B cell (primary cell): ENCODE results near the gene PPP1R13B. TPM values are rescaled to one million over a fixed set of nuclear protein-coding genes. Genes with fewer than 3 reads are reported as not detected.

Source experiments
- ATAC-seq: fragments of 200-7000 bp; cut with Tn5 transposase; one replicate; pipeline ENCODE4 v1.10.0; 2021; ENCODE audit warnings: low read depth, mild to moderate bottlenecking, moderate number of reproducible peaks, moderate library complexity
- CTCF ChIA-PET: fragments of 350-600 bp; sonication (Branson Sonifier 250); formaldehyde crosslinking; loops from one replicate; lab custom pipeline; 2021; ENCODE audit warnings: antibody characterized with exemption, inconsistent platforms; lab: Charles Lee
- POLR2A ChIA-PET: fragments of 350-600 bp; sonication (Branson Sonifier 250); formaldehyde crosslinking; loops from one replicate; lab custom pipeline; 2021; ENCODE audit warnings: antibody characterized with exemption; lab: Charles Lee
- DNase-seq: peaks from one replicate; pipeline ENCODE4 v3.0.0; 2013
- H2AFZ ChIP-seq: 2 replicates; pipeline ENCODE4 v1.6.1; 2012; ENCODE audit warnings: mild to moderate bottlenecking, low read depth, low read length; ENCODE audit not compliant: insufficient read depth, poor library complexity, severe bottlenecking
- H3K27ac ChIP-seq, 2 donors: 1 replicate in 1 of 2; 2 replicates in 1 of 2; pipeline ENCODE4 v1.5.1; 2012 to 2013; ENCODE audit warnings: low read length in 2 of 2, mild to moderate bottlenecking in 2 of 2, moderate library complexity in 1 of 2
- H3K27me3 ChIP-seq, 4 experiments: fragments of 200-600 bp in 1 of 4; sonication (generic) in 1 of 4; replicated peaks in 1 of 4; 1 replicate in 2 of 4; 2 replicates in 2 of 4; pipeline versions ENCODE4 v1.6.1 to v1.7.0; 2013 to 2016; ENCODE audit warnings: low read length in 3 of 4, mild to moderate bottlenecking in 2 of 4, mixed read lengths in 1 of 4, moderate library complexity in 1 of 4; ENCODE audit not compliant: insufficient read depth in 4 of 4, control insufficient read depth in 3 of 4; ENCODE audit errors: control extremely low read depth in 1 of 4
- H3K36me3 ChIP-seq, 2 experiments: replicated peaks in 1 of 2; 1 replicate in 1 of 2; 2 replicates in 1 of 2; pipeline versions ENCODE4 v1.6.1 to v1.7.1; 2013; ENCODE audit warnings: low read length in 1 of 2; ENCODE audit not compliant: insufficient read depth in 2 of 2, control insufficient read depth in 1 of 2; ENCODE audit errors: control extremely low read depth in 1 of 2, extremely low read depth in 1 of 2
- H3K4me1 ChIP-seq, 2 donors: fragments of 200-600 bp in 1 of 2; sonication (generic) in 1 of 2; 1 replicate in 1 of 2; 2 replicates in 1 of 2; pipeline versions ENCODE4 v1.5.1 to v1.6.1; 2013 to 2017; ENCODE audit warnings: low read length in 2 of 2; ENCODE audit not compliant: control insufficient read depth in 2 of 2, insufficient read depth in 2 of 2
- H3K4me2 ChIP-seq: replicated peaks from 2 replicates; pipeline ENCODE3; 2012; ENCODE audit warnings: mild to moderate bottlenecking, low read depth, low read length; ENCODE audit not compliant: poor library complexity, severe bottlenecking
- H3K4me3 ChIP-seq, 5 experiments: fragments of 200-600 bp in 1 of 5; sonication (generic) in 1 of 5; 1 replicate in 3 of 5; 2 replicates in 2 of 5; pipeline versions ENCODE4 v1.5.1 to v1.7.0; 2011 to 2016; ENCODE audit warnings: low read length in 4 of 5, mild to moderate bottlenecking in 4 of 5, low read depth in 2 of 5, control low read depth in 1 of 5, moderate library complexity in 1 of 5; ENCODE audit not compliant: insufficient read depth in 1 of 5; ENCODE audit errors: control extremely low read depth in 1 of 5, extremely low read depth in 1 of 5
- H3K79me2 ChIP-seq: fragments of 200-600 bp; sonication (generic); one replicate; pipeline ENCODE4 v1.6.0; 2016; ENCODE audit warnings: low read length; ENCODE audit not compliant: control insufficient read depth, insufficient read depth
- H3K9ac ChIP-seq: fragments of 200-600 bp; sonication (generic); 2 replicates; pipeline ENCODE4 v1.6.1; 2017; ENCODE audit warnings: mild to moderate bottlenecking, low read length, moderate library complexity
- H3K9me3 ChIP-seq, 3 donors: one replicate each; pipeline versions ENCODE4 v1.6.1 to v1.7.1; 2013; ENCODE audit warnings: low read length in 2 of 3; ENCODE audit not compliant: control insufficient read depth in 2 of 3, insufficient read depth in 1 of 3; ENCODE audit errors: control extremely low read depth in 1 of 3
- H4K20me1 ChIP-seq: 2 replicates; pipeline ENCODE4 v1.6.0; 2012; ENCODE audit warnings: mild to moderate bottlenecking, low read length; ENCODE audit not compliant: insufficient read depth, control insufficient read depth, poor library complexity, severe bottlenecking
- H3K27ac Mint-ChIP-seq: one replicate; pipeline ENCODE4 v1.8.0; 2021; ENCODE audit warnings: mixed read lengths
- H3K27me3 Mint-ChIP-seq: one replicate; pipeline ENCODE4 v1.8.0; 2021; ENCODE audit warnings: mixed read lengths
- H3K4me1 Mint-ChIP-seq: one replicate; pipeline ENCODE4 v1.8.0; 2021; ENCODE audit warnings: mixed read lengths
- H3K4me3 Mint-ChIP-seq: one replicate; pipeline ENCODE4 v1.8.0; 2021; ENCODE audit warnings: mixed read lengths
- H3K9me3 Mint-ChIP-seq: one replicate; pipeline ENCODE4 v1.8.0; 2022; ENCODE audit warnings: mixed read lengths; ENCODE audit not compliant: insufficient read depth
- EZH2 ChIP-seq: IDR thresholded peaks from 2 replicates; pipeline ENCODE4 v1.6.1; 2012; ENCODE audit warnings: borderline replicate concordance, low read depth, mild to moderate bottlenecking, moderate library complexity, low read length; ENCODE audit not compliant: insufficient read depth, poor library complexity, severe bottlenecking
- WGBS: methylation state at CpG from one replicate; pipeline ENCODE4 v1.1.5; 2013; ENCODE audit warnings: missing lambda C conversion rate; ENCODE audit not compliant: insufficient coverage; 5-methylcytosine and 5-hydroxymethylcytosine counted together
- intact Hi-C: fragments of 100-400 bp; cut with micrococcal nuclease; formaldehyde crosslinking; loops from one replicate; pipeline ENCODE4 v1.10.0; 2022
- polyA plus RNA-seq: library from polyadenylated mRNA; depleted of rRNA; stranded (reverse); fragments of >200 nt; gene quantifications from 2 replicates; pipeline ENCODE4 v1.2.3, GENCODE V29; 2012
- total RNA-seq, 2 donors: library from RNA; stranded (reverse); fragments of 120-200 nt in 1 of 2; gene quantifications; 1 replicate in 1 of 2; 2 replicates in 1 of 2; pipeline versions ENCODE4 v1.2.3 to v1.2.4, GENCODE V29; 2013 to 2022
- TF ChIP-seq, protein P1 (sequence below): fragments of 200-600 bp; IDR thresholded peaks from one replicate; pipeline ENCODE4 v1.8.0; 2022; ENCODE audit warnings: antibody characterized with exemption, mild to moderate bottlenecking

PPP1R13B gene
- total and polyA plus RNA-seq, 2 donors (not counting 1 experiment from before 2014, with no cell fraction given) = 10.1 to 27.7 TPM

DNA sequence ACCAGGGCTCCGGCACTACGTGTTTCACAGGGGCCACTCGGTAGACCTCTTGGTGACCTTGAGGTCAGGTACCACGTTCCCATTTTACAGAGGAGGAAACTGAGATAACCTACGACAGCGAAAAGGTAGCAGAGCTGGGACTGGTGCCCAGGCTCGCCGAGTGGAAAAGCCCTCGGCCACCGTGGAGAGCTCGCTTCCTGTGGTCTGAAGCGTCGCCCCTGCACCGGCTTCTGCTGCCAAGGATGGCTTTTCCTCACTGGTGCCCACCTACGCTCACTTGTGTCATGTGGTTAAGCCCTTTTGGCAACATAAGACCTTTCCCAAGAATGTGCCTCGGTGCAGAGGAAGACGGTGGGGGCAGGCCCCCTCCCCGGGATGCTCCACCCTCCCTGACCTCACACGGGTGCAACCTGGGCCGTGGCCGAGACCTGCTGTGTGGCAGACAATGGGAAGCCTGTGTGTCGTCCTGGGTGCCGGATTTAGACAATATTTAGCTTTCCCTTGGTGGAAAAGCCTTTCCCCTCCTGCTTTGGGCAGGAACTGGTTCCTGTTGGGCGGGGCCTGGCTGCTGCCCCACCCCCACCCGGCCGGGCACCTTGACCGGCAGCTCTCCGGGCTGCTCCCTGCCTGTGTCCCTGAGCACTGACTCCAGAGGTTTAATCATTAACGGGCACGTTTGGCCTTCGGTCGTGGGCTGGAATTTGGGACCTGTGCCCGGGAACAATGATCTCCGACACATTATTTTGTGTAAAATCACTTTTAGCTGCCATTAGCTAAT, 32.4 kb upstream of the PPP1R13B start:
- ATAC-seq (peak; percentile 17), DNase-seq (no peak)
- peaks cover 11% of the 10 kb centered on the region for H3K4me1 Mint-ChIP-seq
- H3K4me1 ChIP-seq = peaks cover 6 to 15% of the 10 kb centered on the region in 2 donors
- H3K9me3 ChIP-seq = no peaks in the 10 kb centered on the region
- no peak overlapping the region for H3K27ac Mint-ChIP-seq
- peak overlapping the region; percentile 72 for H3K4me2 ChIP-seq
- ChIA-PET POLR2A (no interaction called here), CTCF (interaction anchor here (0.5 to 2.4 kb wide), 3 partner anchors 21 to 528 kb away, joined by 4 to 8 read pairs (median 4); no protein-coding TSS in a partner anchor)
- H4K20me1 ChIP-seq = no peaks in the 10 kb centered on the region
- H3K36me3 ChIP-seq = no peaks in the 10 kb centered on the region
- peak overlapping the region in 4 of 5 experiments; percentile 4 to 52 (median 45) for H3K4me3 ChIP-seq
- H3K27me3 ChIP-seq = peaks cover 0 to 30% (median 3%) of the 10 kb centered on the region in 4 experiments
- H3K27me3 Mint-ChIP-seq = peaks cover 11% of the 10 kb centered on the region
- intact Hi-C loops = no loop called here
- WGBS = 21% methylated on average over 31 of the region's 34 CpGs
- peak overlapping the region; percentile 55 for H3K9ac ChIP-seq
- H2AFZ ChIP-seq = peak overlapping the region; percentile 59
- H3K9me3 Mint-ChIP-seq = no peaks in the 10 kb centered on the region
- H3K4me3 Mint-ChIP-seq = peak overlapping the region; percentile 63
- H3K27ac ChIP-seq = no peak overlapping the region
- H3K79me2 ChIP-seq = no peaks in the 10 kb centered on the region
- TF ChIP-seq EZH2 = no peak

DNA sequence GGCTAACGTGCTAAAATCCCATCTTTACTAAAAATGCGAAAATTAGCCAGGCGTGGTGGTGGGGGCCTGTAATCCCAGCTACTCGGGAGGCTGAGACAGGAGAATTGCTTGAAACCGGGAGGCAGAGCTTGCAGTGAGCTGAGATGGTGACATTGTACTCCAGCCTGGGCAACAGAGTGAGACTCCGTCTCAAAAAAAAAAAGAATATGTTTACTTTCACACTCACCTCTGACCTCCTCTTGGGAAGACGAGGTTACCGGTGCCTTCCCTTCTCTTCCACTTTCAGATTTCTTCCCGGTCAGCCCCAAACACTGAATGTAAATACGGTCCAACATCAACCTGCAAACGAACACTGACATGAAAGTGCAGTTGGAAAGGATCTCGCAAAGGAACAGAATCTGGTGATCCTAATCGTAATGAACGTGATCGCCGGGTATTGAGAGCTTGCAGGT, 31.8 kb upstream of the PPP1R13B start:
- Histone ChIP-seq H4K20me1 (no peaks in the 10 kb centered on the region), H3K27ac (no peak overlapping the region), H2AFZ (peak overlapping the region; percentile 59), H3K9me3 (no peaks in the 10 kb centered on the region), H3K27me3 (peaks cover 0 to 30% (median 3%) of the 10 kb centered on the region in 4 experiments), H3K9ac (no peak overlapping the region), H3K36me3 (no peaks in the 10 kb centered on the region), H3K4me2 (peak overlapping the region; percentile 72), H3K4me1 (peaks cover 6 to 15% of the 10 kb centered on the region in 2 donors), H3K79me2 (no peaks in the 10 kb centered on the region), H3K4me3 (no peak overlapping the region)
- ChIA-PET CTCF (interaction anchor here (0.6 to 2.4 kb wide), 2 partner anchors 21 to 403 kb away, joined by 4 to 8 read pairs; no protein-coding TSS in a partner anchor), POLR2A (no interaction called here)
- DNase-seq (no peak), ATAC-seq (no peak)
- Mint-ChIP-seq H3K27ac (no peak overlapping the region), H3K27me3 (peaks cover 11% of the 10 kb centered on the region), H3K4me1 (peaks cover 11% of the 10 kb centered on the region), H3K9me3 (no peaks in the 10 kb centered on the region), H3K4me3 (peak overlapping the region; percentile 63)
- TF ChIP-seq, protein P1, sequence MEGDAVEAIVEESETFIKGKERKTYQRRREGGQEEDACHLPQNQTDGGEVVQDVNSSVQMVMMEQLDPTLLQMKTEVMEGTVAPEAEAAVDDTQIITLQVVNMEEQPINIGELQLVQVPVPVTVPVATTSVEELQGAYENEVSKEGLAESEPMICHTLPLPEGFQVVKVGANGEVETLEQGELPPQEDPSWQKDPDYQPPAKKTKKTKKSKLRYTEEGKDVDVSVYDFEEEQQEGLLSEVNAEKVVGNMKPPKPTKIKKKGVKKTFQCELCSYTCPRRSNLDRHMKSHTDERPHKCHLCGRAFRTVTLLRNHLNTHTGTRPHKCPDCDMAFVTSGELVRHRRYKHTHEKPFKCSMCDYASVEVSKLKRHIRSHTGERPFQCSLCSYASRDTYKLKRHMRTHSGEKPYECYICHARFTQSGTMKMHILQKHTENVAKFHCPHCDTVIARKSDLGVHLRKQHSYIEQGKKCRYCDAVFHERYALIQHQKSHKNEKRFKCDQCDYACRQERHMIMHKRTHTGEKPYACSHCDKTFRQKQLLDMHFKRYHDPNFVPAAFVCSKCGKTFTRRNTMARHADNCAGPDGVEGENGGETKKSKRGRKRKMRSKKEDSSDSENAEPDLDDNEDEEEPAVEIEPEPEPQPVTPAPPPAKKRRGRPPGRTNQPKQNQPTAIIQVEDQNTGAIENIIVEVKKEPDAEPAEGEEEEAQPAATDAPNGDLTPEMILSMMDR = no peak
- 89% methylated on average over 16 of the region's 16 CpGs for WGBS
- intact Hi-C loops = no loop called here
